DMS53 treated with DMSO at 0.1 percent for 48 hours (cell line): Measurements from ENCODE around the gene TBX2.
"Not testable (repeated sequence)": the region's sequence is repeated elsewhere in the genome, so short reads cannot be mapped to it uniquely, and the experiment has no call there.

Experiments
- DNase-seq: peaks from one replicate; lab custom pipeline; 2025; ENCODE audit not compliant: unreplicated experiment; lab: John Stamatoyannopoulos, UW

TBX2 gene

GRCh38 chr17:61399131-61400065 lies at the start of gene TBX2:
TBX2 (plus strand) TSS chr17:61399843; CDS start chr17:61400177, 334 bp downstream.
- DNase-seq, result no peak

GRCh38 chr17:61351745-61352407 lies 47.8 kb upstream of the TBX2 start:
- no peak for DNase-seq

GRCh38 chr17:61352408-61352770 lies 47.3 kb upstream of the TBX2 start:
- DNase-seq, result no peak

- no peak for DNase-seq
Measured at GRCh38 chr17:61352781-61353491, 46.7 kb upstream of the TBX2 start.

GRCh38 chr17:61353615-61354014 lies 46.0 kb upstream of the TBX2 start:
- DNase-seq, result no peak

GRCh38 chr17:61354895-61355874 lies 44.5 kb upstream of the TBX2 start:
- no peak for DNase-seq

- not testable (repeated sequence) for DNase-seq
Measured at GRCh38 chr17:61357061-61357460, 42.6 kb upstream of the TBX2 start.

- DNase-seq, result not testable (repeated sequence)
Measured at GRCh38 chr17:61359513-61359912, 40.1 kb upstream of the TBX2 start.

GRCh38 chr17:61360318-61360943 lies 39.2 kb upstream of the TBX2 start:
- DNase-seq, result no peak

- no peak for DNase-seq
Measured at GRCh38 chr17:61361084-61361483, 38.6 kb upstream of the TBX2 start.

- no peak for DNase-seq
Measured at GRCh38 chr17:61362396-61362795, 37.2 kb upstream of the TBX2 start.

- DNase-seq, result no peak
Measured at GRCh38 chr17:61362852-61363600, 36.6 kb upstream of the TBX2 start.

- DNase-seq, result peak; percentile 9
Measured at GRCh38 chr17:61363601-61364462, 35.8 kb upstream of the TBX2 start.

- no peak for DNase-seq
Measured at GRCh38 chr17:61364463-61364846, 35.2 kb upstream of the TBX2 start.

GRCh38 chr17:61366076-61366714 lies 33.4 kb upstream of the TBX2 start:
- no peak for DNase-seq

GRCh38 chr17:61366715-61367413 lies 32.8 kb upstream of the TBX2 start:
- DNase-seq, result no peak
